Kidney tubule cell (primary cell): ENCODE measurements around the gene AK8.

Experiments used
- DNase-seq: peaks from one replicate; pipeline ENCODE4 v3.0.0-alpha.2; 2018; ENCODE audit warnings: low spot score

AK8 gene

GRCh38 chr9:132825430-132825829 is 52.7 kb downstream of the AK8 start:
- no peak for DNase-seq

GRCh38 chr9:132824951-132825350 is 53.1 kb downstream of the AK8 start:
- no peak for DNase-seq

- DNase-seq: no peak
These were observed 53.9 kb downstream of the AK8 start for GRCh38 chr9:132824151-132824550.

- no peak for DNase-seq
These were observed 54.5 kb downstream of the AK8 start for GRCh38 chr9:132823370-132824145.

- DNase-seq: no peak
These were observed 57.7 kb downstream of the AK8 start for GRCh38 chr9:132820169-132820944.

DNA sequence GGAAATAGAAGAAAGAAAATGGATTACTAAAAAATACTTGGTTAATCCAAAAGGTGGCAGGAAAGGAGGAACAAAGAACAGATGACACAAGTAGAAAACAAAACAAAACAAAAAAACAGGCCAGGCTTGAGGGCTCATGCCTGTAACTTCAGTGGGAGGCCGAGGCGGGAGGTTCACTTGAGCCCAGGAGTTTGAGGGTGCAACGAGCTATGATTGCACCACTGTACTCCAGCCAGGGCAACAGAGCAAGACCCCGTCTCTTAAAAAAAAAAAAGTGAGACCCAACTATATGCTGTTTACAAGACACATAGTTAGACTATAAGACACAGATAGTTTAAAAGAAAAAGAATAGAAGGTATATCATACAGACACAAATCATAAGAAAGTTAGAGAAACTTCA is 59.5 kb downstream of the AK8 start:
- DNase-seq: no peak

- no peak for DNase-seq
These were observed 63.1 kb downstream of the AK8 start for GRCh38 chr9:132814937-132815336.

DNA sequence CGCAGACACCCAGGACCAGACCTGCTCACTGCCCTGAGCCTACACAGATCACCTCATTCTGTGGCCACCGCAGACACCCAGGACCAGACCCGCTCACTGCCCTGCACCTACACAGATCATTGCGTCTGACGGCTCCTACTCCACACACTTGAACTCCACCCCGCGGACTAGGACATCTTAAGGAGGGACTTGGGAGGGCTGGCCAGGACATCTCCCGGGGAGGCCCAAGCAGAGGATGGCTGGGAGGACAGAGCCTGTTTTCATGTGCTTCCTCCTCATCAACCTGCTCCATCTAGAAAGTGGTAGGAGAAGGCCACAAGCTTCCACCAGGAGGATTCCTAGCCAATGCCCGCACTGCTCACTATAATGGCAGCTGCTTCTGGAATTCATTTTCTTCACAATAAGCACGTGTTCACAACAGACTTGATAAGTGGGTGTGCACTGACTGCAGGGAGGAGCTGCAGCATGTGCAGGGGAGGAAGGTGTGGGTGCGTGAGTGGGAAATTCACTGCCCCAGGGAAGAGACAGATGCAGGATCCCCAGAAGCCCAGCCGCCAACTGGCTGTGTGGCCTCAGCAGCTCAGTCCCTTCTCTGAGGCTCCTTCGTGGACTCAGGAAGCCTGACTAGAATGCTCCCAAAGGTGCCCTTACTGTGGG is 64.8 kb downstream of the AK8 start:
- no peak for DNase-seq

GRCh38 chr9:132811985-132812384 is 66.1 kb downstream of the AK8 start:
- DNase-seq: no peak

DNA sequence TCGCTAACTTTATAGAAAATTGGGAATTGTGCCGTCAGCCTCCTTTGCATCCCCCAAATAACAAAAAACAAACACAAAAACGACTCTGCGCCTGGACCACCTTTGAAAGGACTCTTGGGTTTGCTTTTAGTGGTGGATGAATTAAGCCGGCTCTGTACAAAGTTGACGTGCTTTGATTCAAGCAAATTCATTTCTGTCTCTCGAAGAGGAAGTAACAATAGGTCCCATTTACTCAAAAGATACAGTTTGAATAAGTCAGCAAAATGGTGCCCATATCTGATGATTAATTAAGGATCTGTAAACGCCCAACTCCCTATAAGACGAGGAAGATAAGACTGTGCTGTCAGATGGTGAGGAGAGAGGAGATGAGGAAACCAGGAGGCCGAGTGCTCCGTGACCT is 67.8 kb downstream of the AK8 start:
- DNase-seq: no peak

DNA sequence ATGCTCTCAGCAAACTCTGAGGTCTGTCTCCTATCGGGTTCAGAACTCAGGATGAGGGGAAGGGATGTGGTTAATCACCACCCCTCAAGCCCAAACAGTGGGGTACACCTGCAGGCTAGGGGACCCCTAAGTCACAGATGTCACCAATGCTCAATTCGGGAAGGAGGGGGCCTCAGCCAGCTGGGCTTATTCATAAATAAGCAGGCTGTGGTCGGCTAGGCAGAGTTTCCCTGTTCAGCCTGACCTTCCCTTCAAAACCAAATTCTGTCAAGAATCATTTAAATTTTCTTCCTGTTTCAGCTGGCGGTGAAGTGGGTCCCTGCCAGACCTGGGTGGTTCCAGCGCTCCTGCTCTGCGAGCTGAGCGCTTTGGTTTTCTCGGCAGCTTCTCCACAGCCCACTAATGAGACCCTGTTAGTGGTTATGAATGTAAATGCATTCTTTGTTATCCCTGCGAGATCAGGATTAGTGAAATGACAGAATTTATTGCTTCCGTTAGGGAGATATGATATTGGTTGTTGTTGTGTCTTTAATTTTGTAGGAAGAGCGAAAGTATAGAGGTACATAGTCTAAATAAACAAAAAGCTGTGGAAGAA is 68.3 kb downstream of the AK8 start:
- DNase-seq: no peak

- DNase-seq: no peak
These were observed 69.4 kb downstream of the AK8 start for GRCh38 chr9:132808645-132809044.

- peak; percentile 40 for DNase-seq
These were observed 71.2 kb downstream of the AK8 start for GRCh38 chr9:132806723-132807421.

- DNase-seq: no peak
These were observed 71.8 kb downstream of the AK8 start for GRCh38 chr9:132806306-132806705.

DNA sequence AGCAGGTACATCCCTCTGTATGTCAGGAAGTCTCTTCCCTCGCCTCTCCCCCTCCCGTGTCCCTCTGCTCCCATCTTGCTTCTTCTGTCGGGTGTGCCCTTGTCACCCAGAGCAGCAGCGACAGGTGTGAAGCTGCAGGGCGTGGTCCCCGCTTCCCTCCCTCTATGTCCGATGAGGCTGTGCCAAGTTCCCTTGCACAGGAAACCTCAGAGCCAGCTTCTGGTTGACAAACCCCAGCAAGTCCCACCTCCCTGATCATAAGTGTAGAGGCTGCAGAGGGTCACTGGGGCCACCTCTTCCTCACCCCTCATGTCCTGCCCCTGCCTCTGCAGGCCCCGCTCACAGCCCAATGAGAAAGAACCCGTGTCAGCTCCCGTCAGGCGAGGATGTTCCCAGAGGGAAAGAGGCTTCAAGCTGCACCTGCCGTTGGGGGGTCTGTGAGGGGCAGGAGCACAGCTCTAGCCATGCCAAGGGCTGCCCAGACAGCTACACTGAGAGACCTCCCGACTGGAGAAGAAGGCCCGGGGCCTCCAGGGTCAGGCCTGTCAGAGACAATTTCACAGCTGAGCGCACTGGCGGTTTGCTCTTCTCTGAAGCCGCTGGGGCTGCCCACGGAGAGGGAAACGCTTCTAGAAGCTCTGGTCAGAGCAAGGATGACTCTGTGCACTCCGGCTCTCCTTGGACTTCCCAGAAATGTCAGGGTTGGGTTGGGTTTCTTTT is 73.3 kb downstream of the AK8 start:
- DNase-seq: peak; percentile 57

DNA sequence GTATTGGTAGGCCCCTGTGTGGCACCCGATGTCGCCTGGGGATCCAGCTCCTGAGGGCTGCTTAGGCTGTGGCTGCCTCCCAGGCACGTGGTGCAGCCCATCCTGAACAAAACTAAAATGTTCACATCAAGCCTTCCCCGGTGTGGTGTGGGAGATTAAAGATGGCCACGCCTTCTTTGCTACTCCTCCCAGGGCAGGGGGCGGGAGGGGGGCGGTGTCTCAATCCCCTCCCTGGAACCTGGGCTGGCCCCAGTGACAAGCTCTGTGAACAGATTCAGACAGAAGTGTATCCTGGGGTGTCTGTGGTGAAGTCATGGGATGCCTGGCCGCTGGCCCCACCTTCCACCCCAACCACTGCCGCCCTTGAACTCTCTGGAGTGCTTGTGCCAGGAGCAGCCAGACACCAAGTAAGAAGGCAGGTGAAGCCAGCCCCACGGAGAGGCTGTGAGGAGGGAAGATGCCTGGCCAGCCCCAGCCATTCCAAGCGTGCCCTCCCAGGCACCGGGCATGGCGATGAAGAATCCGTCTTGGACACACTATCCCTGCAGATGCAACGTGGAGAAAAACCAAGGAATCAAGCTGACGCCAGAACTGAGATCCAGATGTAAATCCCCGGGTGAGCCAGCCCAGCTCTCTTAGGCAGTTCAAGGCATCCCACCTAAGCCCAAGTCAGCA is 75.8 kb downstream of the AK8 start:
- no peak for DNase-seq

GRCh38 chr9:132801659-132802058 is 76.4 kb downstream of the AK8 start:
- no peak for DNase-seq

GRCh38 chr9:132800038-132800648 is 77.9 kb downstream of the AK8 start:
- peak; percentile 76 for DNase-seq

GRCh38 chr9:132798817-132799790 is 79.0 kb downstream of the AK8 start:
- DNase-seq: no peak
